HEK293T (cell line): ENCODE measurements around the gene FANCB.

ENCODE experiments used
- ARNT ChIP-seq: fragments of 450-650 bp; IDR thresholded peaks from 2 replicates; pipeline ENCODE4 v1.6.1; 2017; ENCODE audit warnings: mild to moderate bottlenecking
- BHLHE40 ChIP-seq: fragments of 450-650 bp; IDR thresholded peaks from 2 replicates; pipeline ENCODE4 v1.6.1; 2016; ENCODE audit warnings: mild to moderate bottlenecking, moderate library complexity, borderline replicate concordance
- ELF4 ChIP-seq: fragments of 450-650 bp; IDR thresholded peaks from 2 replicates; pipeline ENCODE4 v1.6.1; 2017; ENCODE audit warnings: antibody characterized with exemption
- FOXA1 ChIP-seq: fragments of 450-650 bp; IDR thresholded peaks from 2 replicates; pipeline ENCODE4 v1.6.1; 2016; ENCODE audit warnings: mild to moderate bottlenecking
- SP1 ChIP-seq: fragments of 450-650 bp; IDR thresholded peaks from 2 replicates; pipeline ENCODE4 v1.6.1; 2017
- SUZ12 ChIP-seq: fragments of 450-650 bp; IDR thresholded peaks from 2 replicates; pipeline ENCODE4 v1.6.1; 2016; ENCODE audit warnings: mild to moderate bottlenecking

- TF ChIP-seq SP1: no peak
- TF ChIP-seq BHLHE40: no peak
- TF ChIP-seq ELF4: no peak
- no peak for TF ChIP-seq SUZ12
- TF ChIP-seq FOXA1: no peak
- TF ChIP-seq ARNT: no peak
Measured at GRCh38 chrX:14875624-14876023, 2.8 kb upstream of the FANCB start.
